Duodenal mucosa (tissue), 2 donors: Measurements from ENCODE around the gene LRP11.
A peak's percentile ranks its signal among the peaks of the same experiment; 100 is the strongest.

Experiments used
- H3K27ac ChIP-seq: one replicate; pipeline ENCODE4 v1.7.0; 2013; ENCODE audit warnings: low read depth, low read length
- H3K27me3 ChIP-seq, 2 donors: one replicate each; pipeline ENCODE4 v1.7.0; 2013; ENCODE audit warnings: low read length in 2 of 2, control low read depth in 1 of 2; ENCODE audit not compliant: insufficient read depth in 2 of 2, control insufficient read depth in 1 of 2
- H3K36me3 ChIP-seq, 2 donors: one replicate each; pipeline ENCODE4 v1.7.0; 2013; ENCODE audit warnings: low read length in 2 of 2, control low read depth in 1 of 2; ENCODE audit not compliant: insufficient read depth in 2 of 2, control insufficient read depth in 1 of 2
- H3K4me1 ChIP-seq, 2 donors: one replicate each; pipeline ENCODE4 v1.7.0; 2013; ENCODE audit warnings: low read length in 2 of 2, control low read depth in 1 of 2; ENCODE audit not compliant: insufficient read depth in 2 of 2, control insufficient read depth in 1 of 2
- H3K4me3 ChIP-seq, 2 donors: one replicate each; pipeline ENCODE4 v1.7.0; 2013; ENCODE audit warnings: low read length in 2 of 2, low read depth in 1 of 2
- H3K9ac ChIP-seq, 2 donors: one replicate each; pipeline ENCODE4 v1.7.0; 2013; ENCODE audit warnings: low read length in 2 of 2, low read depth in 1 of 2
- H3K9me3 ChIP-seq, 2 donors: one replicate each; pipeline ENCODE4 v1.7.0; 2013; ENCODE audit warnings: low read length in 2 of 2, control low read depth in 1 of 2; ENCODE audit not compliant: control insufficient read depth in 1 of 2

Gene LRP11

DNA sequence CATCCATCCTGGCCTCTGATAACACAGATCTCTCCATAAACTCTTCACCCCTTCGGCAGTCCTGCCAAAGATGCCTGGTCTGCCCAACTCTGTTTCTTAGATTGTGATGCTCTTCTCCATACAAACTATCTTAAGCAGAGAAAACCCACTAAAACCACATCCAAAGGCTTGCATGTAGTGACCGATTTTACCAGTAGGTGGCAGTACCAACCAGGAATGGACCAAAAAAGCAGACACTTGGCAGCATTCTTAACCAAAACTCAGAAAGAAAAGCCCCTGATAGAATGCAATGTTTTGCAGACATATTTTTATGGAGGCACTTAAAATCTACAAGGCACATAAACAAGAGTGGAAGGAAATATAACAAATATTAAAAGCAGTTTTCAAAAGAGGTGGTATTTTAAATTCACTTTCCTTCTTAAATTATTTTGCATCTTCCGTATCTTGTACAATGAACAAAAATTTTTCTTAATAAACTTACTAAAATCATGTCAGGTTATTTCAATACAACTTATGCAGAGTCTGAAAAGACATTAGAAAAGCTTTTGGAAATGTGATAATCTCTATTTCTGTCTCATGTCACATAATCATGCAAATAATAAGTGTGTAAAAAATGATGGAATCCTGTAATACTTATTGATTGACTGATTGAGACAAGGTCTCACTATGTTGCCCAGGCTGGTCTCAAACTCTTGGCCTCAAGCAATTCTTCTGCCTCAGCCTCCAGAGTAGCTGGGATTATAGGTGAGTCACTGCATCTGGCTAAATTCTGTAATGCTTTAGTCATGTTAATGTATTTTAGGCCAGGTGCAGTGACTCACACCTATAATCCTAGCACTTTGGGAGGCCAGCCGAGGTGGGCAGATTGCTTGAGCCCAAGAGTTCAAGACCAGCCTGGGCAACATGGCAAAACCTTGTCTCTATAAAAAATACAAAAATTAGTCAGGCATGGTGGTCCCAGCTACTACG is 29.4 kb downstream of the LRP11 start:
- Histone ChIP-seq H3K27ac (no peak overlapping the region), H3K9ac (no peak overlapping the region)

DNA sequence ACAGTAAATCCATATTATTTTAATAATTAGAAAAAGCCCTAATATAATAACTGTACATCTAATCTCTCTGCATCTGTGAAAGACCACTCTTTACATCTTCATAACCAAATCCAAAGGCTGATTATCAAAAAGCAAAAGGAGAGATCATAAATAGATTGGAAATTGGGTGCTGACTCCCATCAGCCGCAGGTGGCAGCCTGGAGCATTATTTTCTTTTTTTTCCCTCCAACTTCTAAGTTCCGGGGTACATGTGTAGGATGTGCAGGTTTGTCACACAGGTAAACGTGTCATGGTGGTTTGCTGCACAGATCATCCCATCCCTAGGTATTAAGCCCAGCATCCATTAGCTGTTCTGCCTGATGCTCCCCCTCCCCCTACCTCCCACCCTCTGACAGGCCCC is 30.5 kb downstream of the LRP11 start:
- Histone ChIP-seq H3K9me3 (no peaks in the 10 kb centered on the region), H3K4me3 (no peak overlapping the region), H3K4me1 (no peaks in the 10 kb centered on the region), H3K36me3 (peaks cover 0 to 11% of the 10 kb centered on the region in 2 donors), H3K9ac (no peak overlapping the region), H3K27ac (no peak overlapping the region), H3K27me3 (no peaks in the 10 kb centered on the region)

More for the DNA sequence above, 29.4 kb downstream of the LRP11 start:
- peaks cover 0 to 11% of the 10 kb centered on the region in 2 donors for H3K36me3 ChIP-seq
- H3K27me3 ChIP-seq, result no peaks in the 10 kb centered on the region
- H3K4me3 ChIP-seq, result no peak overlapping the region
- no peaks in the 10 kb centered on the region for H3K9me3 ChIP-seq
- peaks cover under 1% of the 10 kb centered on the region in 2 donors for H3K4me1 ChIP-seq

DNA sequence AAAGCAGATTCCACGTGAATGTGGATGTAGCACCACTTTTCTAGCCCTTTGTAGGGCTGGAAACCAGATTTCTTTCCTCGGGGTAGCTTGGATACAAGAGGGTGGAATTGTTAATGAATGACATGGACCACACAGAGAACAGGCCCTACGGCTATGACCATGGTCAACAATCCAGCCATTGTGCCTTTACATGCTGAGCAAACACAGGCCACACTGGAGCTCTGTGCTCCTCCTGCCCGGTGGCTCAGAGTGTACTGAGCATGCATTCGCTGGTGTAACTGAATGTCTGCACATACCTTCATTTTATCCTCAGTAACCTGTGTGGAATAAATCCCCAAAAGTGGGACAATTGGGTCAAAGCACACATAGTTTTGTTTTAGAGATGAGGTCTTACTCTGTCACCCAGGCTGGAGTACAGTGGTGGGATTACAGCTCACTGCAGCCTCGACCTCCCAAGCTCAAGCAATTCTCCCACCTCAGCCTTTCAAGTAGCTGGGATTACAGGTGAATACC is 32.8 kb downstream of the LRP11 start:
- Histone ChIP-seq H3K4me1 (no peaks in the 10 kb centered on the region), H3K27ac (no peak overlapping the region), H3K9ac (no peak overlapping the region), H3K9me3 (no peaks in the 10 kb centered on the region), H3K27me3 (no peaks in the 10 kb centered on the region), H3K4me3 (no peak overlapping the region), H3K36me3 (peaks cover 0 to 11% of the 10 kb centered on the region in 2 donors)

DNA sequence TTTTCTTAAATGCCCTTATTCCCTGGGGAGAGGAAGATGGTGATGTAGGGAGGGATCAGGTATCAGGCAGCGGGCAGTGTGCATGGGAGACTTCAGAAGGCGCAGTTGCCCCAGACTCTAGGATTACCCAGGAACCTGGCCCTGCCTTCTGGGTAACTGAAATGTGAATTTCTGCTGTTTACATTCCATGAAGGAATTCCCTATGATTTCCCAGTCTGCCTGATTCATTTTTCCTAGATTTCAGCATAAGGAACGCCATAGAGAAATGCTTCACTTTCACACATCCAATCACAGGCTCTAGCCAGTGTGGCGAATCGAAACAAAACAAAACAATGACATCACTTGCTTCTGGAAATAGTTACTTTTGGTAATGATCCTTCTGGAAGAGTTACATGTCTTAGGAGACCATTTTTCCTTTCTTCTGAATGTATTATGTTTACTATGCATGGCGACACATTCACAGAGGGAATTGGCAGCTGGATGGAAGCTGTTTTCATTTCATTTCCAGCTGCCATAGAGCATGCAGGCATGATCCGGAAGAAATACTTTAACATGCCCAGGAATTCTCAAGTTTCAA is 33.3 kb downstream of the LRP11 start:
- no peaks in the 10 kb centered on the region for H3K9me3 ChIP-seq
- no peaks in the 10 kb centered on the region for H3K4me1 ChIP-seq
- H3K36me3 ChIP-seq, result peaks cover 3 to 11% of the 10 kb centered on the region in 2 donors
- H3K4me3 ChIP-seq, result no peak overlapping the region
- peak overlapping the region in 1 of 2 donors; percentile 7 for H3K9ac ChIP-seq
- no peak overlapping the region for H3K27ac ChIP-seq
- no peaks in the 10 kb centered on the region for H3K27me3 ChIP-seq

DNA sequence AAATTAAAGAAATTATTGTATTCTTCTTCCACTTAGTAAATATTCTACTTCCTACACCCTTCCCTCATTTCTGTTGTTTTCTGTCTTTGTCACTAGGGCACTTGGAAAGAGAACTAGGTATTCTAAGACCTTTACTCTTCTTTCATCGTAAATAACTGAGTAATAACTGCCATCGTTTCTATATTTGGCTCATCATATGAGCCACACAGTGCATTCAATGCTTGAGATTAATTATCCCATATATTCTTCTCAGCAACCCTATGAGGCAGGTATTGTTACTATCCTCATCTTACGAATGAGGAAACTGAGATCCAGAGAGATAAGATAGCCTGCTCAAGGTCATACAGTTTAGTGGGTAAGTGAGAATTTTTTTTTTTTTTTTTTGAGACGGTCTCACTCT is 38.9 kb downstream of the LRP11 start:
- H3K27me3 ChIP-seq, result no peaks in the 10 kb centered on the region
- no peaks in the 10 kb centered on the region for H3K9me3 ChIP-seq
- H3K36me3 ChIP-seq, result peaks cover 4 to 6% of the 10 kb centered on the region in 2 donors
- no peak overlapping the region for H3K4me3 ChIP-seq
- H3K27ac ChIP-seq, result no peak overlapping the region
- no peaks in the 10 kb centered on the region for H3K4me1 ChIP-seq
- H3K9ac ChIP-seq, result no peak overlapping the region

DNA sequence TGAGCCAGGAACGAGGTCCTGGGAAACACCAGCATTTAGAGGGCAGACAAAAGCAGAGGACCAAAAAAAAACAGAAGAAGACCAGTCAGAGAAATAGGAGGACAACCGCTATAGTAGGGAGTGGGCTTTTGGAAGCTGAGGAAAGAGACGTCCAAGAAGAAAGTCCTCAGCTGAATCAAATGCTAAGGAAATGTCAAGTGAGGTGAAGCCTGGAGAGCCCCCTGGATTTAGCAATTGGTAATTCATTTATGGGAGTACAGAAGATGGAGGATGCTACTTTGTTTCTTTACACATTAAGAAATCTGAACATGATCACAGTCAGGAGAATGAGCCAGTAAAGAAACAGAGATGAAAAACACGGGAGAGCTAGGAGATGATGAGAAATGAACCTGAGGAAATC is 41.1 kb downstream of the LRP11 start:
- H3K4me3 ChIP-seq, result no peak overlapping the region
- H3K36me3 ChIP-seq, result peaks cover 4 to 6% of the 10 kb centered on the region in 2 donors
- H3K9me3 ChIP-seq, result no peaks in the 10 kb centered on the region
- no peaks in the 10 kb centered on the region for H3K4me1 ChIP-seq
- no peaks in the 10 kb centered on the region for H3K27me3 ChIP-seq
- H3K9ac ChIP-seq, result no peak overlapping the region
- H3K27ac ChIP-seq, result no peak overlapping the region

DNA sequence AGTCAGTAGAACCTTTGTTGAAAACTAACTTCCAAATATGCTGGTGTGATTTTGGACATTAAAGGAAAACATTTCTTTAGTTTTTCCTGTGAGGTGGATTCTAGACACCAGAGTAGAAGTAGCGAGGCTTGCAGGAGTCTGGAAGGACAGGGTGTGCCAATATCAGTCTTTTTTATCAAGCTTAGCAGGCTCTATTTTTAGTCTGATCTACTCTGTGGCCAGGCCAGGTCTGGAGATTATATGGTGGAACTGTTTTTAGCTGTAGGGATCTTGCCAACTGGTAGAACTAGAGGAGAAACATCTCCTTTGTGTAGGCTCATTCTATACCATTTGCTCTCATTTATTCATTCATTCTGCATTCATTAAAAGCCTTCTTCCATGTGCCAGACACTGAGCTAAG is 42.7 kb downstream of the LRP11 start:
- no peak overlapping the region for H3K27ac ChIP-seq
- no peak overlapping the region for H3K4me3 ChIP-seq
- peaks cover 4 to 6% of the 10 kb centered on the region in 2 donors for H3K36me3 ChIP-seq
- no peaks in the 10 kb centered on the region for H3K4me1 ChIP-seq
- H3K27me3 ChIP-seq, result no peaks in the 10 kb centered on the region
- H3K9me3 ChIP-seq, result no peaks in the 10 kb centered on the region
- no peak overlapping the region for H3K9ac ChIP-seq

DNA sequence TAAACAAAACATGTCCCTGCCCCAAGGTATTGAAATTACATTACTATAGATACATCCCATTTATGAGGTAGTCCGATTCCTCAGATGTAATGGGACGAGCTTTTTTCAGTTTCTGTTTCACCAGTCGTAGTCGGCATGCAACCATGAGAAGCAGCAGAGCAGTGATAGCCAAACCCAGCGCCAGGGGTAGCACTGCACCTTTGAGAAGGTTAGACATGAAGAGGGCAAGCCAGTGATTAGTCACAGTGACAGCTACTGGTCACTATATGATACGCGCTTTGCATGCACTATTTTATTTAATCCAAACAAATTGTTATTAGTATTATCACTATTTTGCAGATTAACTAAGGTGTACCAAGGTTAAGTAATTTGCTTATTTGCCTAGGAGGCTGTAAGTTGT is 43.7 kb downstream of the LRP11 start:
- no peak overlapping the region for H3K27ac ChIP-seq
- H3K9ac ChIP-seq, result no peak overlapping the region
- no peaks in the 10 kb centered on the region for H3K4me1 ChIP-seq
- H3K36me3 ChIP-seq, result peaks cover 0 to 6% of the 10 kb centered on the region in 2 donors
- no peaks in the 10 kb centered on the region for H3K9me3 ChIP-seq
- no peak overlapping the region for H3K4me3 ChIP-seq
- H3K27me3 ChIP-seq, result no peaks in the 10 kb centered on the region

DNA sequence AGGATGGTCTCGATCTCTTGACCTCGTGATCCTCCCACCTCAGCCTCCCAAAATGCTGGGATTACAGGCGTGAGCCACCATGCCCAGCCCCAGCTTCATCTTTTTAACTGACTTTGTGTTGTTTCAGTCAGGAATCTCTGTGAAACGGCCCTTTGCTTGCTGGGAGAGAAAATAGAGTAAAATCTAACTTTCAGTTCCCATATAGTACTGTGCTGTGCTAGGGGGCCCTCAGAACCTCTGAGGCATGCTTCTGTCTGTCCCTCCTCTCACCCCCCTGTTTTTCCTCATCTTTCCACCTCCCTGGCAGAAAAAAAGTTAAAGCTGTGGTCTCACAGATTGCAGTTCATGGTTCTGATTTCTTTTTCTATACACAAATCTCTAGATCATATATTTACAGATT is 48.4 kb downstream of the LRP11 start:
- Histone ChIP-seq H3K36me3 (peaks cover 5% of the 10 kb centered on the region in 2 donors), H3K4me1 (no peaks in the 10 kb centered on the region), H3K4me3 (no peak overlapping the region), H3K9ac (no peak overlapping the region), H3K27ac (no peak overlapping the region), H3K9me3 (no peaks in the 10 kb centered on the region), H3K27me3 (no peaks in the 10 kb centered on the region)

DNA sequence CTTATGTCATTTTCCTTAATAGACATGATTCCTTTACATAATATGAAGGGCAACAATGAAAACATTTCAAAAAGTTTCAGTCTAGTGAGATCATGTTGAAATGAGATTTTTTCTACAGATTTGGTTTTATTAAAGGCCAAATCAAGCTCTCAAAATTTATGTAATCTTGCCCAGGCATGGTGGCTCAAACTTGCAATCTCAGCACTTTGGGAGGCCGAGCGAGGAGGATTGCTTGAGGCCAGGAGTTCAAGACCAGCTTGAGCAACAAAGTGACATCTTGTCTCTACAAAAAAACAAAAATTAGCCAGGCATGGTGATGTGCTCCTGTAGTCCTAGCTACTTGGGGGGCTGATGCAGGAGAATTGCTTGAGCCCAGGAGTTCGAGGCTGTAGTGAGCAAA is 50.8 kb downstream of the LRP11 start:
- Histone ChIP-seq H3K4me3 (no peak overlapping the region), H3K36me3 (peaks cover 5 to 9% of the 10 kb centered on the region in 2 donors), H3K4me1 (no peaks in the 10 kb centered on the region), H3K9ac (no peak overlapping the region), H3K27ac (no peak overlapping the region), H3K9me3 (no peaks in the 10 kb centered on the region), H3K27me3 (no peaks in the 10 kb centered on the region)
